HG03558 (cell line): ENCODE measurements around the gene KRT40.
"Not testable (repeated sequence)": the region's sequence is repeated elsewhere in the genome, so short reads cannot be mapped to it uniquely, and the experiment has no call there.

Experiments
- ATAC-seq: cut with Tn5 transposase; IDR thresholded peaks from one replicate; pipeline ENCODE4 v1.9.1; 2021; ENCODE audit warnings: moderate number of reproducible peaks; ENCODE audit not compliant: unreplicated experiment; ENCODE audit errors: extremely low read depth

KRT40 gene

DNA sequence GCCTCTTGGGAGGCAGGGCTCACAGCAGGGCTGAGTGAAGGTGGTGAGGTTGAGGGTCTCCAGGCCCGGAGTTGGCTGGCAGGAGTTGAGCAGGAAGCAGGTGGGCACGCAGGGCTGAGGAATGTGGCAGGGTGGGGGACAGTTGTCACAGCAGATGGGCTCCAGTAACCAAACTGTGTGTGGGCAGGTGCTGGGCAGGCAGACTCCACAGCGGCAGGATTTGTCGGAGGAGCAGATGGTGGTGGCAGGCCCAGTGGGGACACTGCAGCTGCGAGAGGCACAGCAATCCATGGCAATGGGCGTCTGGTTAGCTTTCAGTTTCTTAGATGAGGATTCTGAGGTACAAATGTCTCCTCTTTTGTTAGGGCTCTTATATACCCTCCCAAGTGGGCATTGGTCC is 15.4 kb upstream of the KRT40 start, which contains the start of gene KRTAP3-2:
TSS of gene KRTAP3-2 (minus strand) at position 344 of the 400 bp plus-strand sequence. CDS start at position 291, 53 bp downstream.
- ATAC-seq = not testable (repeated sequence)

DNA sequence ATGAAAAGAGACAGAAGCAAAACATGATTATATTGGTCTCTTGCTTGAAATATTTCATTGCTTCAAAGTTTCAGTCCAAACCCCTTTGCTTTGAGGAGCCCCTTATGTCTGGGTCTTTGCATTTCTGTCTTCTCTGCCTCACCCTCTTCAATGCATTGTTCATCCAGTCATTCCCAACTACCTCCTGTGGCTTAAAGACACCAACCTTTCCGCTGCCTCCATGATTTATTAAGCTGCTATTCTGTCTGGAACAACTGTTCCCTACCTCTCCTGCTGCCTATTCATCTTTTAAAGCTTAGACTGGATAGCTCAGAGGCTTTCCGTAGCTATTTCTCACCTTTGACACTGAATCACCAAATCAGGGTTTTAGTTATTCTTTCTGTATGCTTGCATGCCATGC is 13.2 kb upstream of the KRT40 start:
- no peak for ATAC-seq

DNA sequence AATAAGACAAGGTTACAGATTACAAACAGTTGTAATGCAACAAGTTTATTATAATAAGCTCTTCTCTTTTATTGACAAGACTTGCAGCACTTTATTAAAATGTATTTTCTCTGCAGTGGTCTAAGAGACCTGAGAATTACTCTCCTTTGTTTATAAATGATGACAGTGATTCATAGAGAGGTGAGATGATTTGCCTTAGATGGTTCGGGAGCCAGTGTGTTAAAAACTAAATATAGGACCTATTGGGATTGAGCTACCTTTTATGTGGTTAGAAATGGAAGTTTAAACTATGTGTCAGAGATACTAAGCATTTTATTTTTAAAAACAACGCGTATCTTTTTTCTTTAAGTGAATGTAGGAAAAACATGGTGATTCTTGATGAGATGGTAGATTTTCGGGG is 12.7 kb upstream of the KRT40 start:
- ATAC-seq = no peak

DNA sequence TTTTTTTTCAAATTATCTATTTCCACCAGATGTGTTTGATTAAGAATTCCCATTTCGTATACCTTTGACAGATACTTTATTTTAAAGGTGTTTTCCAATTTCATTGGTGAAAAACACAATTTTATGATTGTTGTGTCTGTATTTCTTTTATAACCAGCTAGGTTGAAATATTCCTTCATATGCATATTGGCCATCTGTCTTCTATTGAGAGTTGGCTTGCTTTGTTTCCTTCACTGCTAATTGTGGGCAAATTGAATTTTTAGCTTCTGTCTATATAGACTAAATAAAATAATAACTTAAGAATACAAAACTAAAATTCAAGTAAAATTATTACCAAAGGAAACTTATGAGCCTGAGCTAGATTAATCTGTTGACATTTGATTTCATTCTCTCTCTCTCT is 11.0 kb upstream of the KRT40 start:
- no peak for ATAC-seq

DNA sequence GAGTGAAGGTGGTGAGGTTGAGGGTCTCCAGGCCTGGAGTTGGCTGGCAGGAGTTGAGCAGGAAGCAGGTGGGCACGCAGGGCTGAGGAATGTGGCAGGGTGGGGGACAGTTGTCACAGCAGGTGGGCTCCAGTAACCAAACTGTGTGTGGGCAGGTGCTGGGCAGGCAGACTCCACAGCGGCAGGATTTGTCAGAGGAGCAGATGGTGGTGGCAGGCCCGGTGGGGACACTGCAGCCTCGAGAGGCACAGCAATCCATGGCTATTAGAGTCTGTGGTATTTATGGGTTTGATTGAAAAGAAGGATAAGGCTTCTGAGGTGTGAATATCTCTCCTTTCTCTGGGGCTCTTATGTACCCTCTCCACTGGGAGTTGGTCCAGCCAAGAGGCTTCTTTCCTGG is 9.7 kb upstream of the KRT40 start, which contains the start of gene KRTAP3-3:
TSS of gene KRTAP3-3 (minus strand) at position 326 of the 400 bp plus-strand sequence. CDS start at position 259, 67 bp downstream.
- ATAC-seq = no peak

DNA sequence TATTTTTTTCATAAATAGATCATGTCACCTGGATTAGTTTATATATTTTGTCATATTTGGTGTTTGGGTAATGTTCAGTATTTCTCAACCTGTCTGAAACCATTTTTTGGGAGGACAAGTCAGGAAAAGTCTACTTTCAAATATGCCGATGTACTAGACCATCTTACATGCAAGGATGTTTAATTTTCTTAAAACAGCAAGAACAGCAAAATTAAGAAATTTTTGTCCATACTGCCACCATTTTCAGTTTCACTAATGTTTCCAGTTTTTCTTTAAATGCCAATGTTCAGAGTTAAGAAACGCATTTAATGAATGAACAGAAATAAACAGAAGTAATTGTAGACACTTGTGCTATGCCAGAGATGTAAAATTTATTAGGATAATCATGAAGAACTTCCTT is 9.0 kb upstream of the KRT40 start:
- no peak for ATAC-seq

DNA sequence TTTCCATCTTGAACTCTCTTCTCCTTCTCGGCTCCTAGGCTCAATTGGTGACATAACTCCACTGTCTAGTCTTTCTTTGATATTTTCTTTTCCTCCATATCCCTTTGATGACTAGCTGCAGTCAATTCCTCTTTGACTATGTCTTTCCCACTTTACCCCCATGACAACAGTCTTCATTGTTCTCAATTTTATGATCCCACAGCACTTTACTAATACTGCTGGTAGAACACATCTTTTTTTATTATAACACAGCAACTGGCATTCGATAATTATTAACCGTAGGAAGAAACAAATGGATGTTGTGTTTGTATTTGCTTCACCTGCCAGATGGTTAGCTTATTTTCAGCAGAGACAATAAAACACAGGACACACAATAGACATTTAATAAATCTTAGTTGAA is 8.5 kb upstream of the KRT40 start:
- no peak for ATAC-seq

DNA sequence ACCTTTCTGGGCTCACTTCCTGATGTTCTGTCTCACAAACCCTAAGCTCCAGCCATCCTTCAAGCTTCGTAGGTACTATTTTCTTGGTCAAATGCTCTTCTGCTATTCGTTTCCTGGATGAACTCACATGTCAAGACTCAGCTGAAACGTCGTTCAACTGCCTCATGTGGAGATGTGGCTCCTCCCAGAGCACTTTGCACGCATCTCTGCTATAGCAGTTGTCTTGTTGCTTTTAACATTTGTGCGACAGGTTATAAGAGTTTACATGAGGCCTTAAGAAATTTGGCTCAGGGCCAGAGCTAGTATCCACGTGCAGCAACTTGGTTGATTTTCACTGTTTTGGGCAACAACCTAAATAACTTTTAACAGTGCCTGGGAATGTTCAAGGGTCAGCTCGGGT is 2.8 kb upstream of the KRT40 start:
- ATAC-seq = no peak

DNA sequence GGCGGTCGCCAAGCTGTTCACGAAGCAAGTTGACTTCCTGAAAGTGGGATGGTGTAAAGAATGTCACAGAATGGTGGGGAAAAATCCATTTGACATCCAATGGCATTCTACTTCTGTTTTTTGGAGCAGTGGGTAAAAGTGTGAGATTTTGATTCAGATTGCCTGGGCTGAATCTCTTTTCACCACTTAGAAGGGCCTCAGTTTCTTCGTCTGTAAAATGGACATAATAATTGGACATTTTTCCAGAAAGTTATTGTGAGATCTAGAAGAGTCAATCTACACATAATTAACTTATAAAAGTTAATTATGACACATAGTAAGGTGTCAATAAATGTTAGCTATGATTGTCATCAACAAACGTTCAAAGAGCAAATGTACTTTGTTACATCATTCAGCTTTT is 3.0 kb downstream of the KRT40 start:
- no peak for ATAC-seq

DNA sequence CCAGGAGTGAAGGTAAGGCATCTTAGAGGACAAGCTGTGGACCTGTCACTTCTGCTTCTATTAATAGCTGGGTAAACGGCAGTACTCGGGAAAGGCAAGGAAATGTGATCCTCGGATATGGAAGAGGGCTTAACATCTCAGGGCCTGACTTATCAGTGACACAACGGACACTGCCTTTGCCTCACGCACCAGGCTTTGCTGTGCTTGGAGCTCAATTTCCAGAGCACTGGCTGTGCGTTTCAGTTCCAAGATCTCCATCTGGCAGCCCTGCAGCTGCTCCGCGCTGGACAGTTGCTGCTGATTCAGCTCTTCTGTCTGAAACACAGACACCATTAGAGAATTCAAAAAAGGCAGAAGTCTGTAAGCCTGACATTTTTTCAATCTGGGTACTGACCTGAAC is 3.5 kb downstream of the KRT40 start:
- ATAC-seq = no peak

DNA sequence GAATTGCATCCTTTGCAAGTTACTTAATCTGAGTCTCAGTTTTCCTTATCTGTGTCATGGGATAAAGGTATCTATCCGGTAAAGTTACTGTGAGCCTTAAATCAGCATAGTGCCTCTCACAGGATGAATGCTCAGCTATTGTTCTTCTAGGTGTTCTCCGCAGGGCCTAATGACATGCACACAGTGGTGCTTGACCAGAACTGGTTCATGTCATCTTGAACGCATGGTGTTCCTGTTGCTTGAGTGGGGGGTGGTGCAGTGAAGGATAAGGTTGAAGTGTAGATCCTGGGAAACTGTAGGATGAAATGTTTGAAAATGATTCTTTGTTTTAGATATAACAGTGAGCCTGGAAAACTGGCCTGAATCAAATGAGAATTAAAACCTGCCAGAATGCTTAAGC is 4.0 kb downstream of the KRT40 start:
- ATAC-seq = no peak

DNA sequence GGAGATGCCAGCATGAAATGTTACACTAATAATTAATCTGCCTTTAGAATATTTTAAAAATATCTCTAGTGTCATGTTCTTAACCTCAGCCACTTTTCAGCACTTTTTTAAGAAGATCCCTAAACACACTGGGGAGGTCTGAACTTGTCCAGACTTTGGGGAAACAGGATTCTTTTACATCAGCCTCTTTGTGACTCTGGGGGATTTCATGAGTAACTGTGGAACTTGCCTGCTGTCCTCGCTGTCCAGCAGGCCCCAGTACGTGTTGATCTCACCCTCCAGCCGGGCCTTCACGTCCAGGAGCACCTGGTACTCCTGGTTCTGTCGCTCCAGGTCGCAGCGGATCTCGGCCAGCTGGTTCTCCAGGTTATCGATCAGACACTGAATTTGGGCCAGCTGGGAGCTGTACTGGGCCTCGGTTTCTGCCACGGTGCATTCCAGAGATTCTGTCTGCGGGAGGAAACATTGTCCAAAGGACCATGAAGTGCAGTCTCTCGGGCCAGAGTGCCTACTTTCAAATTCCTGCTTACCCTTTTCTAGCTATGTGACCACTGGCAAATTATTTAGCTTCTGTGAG is 5.5 kb downstream of the KRT40 start:
- no peak for ATAC-seq

DNA sequence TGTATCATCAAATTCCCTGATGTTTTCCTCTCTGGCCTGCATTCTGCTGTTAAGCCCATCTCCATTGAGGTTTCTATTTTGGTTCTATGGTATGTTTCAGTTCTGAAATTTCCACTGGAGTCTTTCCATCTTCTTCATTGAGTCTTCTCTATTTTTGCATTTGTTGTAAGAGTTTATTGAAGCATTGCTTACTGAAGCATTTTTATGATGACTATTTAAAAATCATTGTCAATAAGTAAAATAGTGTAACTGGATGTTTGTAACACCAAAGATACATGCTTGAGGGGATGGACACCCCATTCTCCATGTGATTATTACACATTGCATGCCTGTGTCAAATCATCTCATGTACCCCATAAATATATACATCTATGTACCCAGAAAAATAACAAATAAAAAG is 8.6 kb downstream of the KRT40 start:
- ATAC-seq = no peak

DNA sequence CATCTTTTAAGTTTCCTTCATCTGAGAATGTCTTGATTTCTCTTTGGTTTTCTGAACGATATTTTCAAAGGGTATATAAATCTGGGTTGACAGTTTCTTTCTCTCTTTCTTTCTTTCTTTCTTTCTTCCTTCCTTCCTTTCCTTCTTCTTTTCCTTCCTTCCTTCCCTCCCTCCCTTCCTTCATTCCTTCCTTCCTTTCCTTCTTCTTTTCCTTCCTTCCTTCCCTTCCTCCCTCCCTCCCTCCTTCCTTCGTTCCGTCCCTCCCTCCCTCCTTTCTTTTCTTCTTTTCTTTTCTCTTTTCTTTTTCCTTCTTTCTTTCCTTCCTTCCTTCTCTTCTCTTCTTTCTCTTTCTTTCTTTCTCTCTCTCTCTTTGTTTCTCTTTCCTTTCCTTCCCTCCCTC is 9.8 kb downstream of the KRT40 start:
- no peak for ATAC-seq

DNA sequence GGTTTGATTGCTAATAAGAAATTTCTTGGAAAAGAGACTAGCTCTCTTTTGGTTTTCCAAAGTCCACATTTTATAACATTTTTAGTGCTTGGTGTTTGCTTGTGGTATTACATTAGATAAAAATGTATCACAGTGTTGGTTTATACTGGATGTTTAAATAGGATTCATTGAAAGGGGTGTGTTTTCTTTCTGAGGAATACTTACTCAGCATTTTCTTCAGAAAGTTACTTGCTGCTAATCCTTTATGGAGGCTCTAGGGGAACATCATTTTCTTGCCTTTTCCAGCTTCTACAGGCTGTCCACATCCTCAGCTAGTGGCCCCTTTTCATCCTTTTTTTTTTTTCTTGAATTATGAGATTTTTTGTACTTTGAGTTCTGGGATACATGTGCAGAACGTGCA is 16.5 kb downstream of the KRT40 start:
- ATAC-seq = no peak

DNA sequence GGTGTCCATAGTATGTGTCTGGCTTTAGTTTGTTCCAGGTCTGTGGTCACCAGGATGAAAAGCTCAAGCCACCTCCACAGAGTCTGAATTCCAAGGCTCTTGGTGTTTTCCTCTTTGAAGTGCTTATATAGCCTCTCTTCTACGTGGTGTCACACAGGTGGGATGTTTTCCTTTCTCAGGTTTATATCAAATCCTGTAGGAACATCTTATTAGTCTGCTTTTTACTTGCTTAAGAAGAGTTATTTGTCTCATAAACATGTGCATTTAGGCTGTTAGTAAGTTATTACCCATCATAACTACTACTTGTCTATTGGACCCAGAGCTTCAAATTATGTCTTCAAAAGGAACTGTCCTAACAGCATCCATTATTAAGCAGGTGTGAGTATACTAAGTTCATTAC is 17.3 kb downstream of the KRT40 start, which contains the start of gene KRT39:
TSS of gene KRT39 (minus strand) at position 101 of the 400 bp plus-strand sequence. CDS start at position 9, 92 bp downstream.
- ATAC-seq = no peak

DNA sequence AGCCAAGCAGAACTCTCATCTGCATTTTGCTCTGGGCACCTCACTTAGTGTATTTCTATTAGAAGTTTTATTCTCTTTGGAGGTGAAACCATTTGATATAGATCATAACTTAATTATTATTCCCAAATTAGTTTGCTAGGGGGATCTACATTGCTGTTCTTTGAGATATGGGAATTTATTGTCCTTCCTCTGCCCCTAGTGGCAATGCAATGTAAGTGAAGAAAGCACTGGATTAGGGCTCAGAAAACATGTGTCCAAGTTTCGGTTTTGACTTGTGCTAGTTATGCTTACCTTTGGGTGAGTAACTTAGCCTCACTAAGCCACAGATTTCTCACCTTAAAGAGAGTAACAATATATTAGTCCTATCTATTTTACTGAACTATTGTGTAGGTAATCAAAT is 20.3 kb downstream of the KRT40 start:
- ATAC-seq = no peak

DNA sequence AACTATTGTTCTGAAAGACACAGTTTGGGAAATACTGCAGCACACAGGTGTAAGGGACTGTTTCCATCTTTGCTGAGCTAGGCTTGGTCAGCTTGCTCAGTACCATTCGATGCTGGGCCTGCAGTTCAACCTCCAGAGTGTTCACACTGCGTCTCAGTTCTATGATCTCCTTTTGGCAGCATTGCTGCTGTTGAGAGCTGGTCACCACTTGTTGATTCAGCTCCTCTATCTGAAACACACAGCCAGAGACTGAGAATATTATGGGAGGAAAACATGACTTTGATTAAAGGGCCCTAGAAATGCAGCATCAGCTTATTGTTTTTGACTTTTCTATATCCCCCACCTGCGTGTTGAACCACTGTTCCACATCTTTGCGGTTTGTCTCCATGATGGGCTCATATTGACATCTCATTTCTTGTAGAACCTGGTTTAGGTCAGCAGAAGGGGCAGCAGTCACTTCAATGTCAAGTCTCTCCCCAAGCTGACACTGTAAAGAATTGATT is 22.0 kb downstream of the KRT40 start:
- no peak for ATAC-seq

DNA sequence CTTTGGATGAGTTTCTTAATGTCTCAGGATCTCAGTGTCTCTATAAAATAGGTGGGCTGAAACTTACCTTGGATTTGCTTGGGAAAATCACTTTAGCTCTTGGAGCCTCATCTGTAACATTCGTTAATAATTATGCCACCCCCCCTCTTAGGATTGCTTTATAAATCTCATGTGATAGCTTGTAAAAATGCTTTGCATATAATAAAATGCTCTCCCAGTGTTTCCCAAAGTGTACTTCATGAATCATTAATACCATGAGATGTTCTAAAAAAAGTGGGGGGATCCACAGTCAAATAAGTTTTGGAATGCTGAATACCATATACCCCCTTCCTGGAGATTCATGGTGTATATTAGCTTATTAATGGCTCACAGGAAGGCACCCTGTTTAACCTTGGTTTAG is 22.5 kb downstream of the KRT40 start:
- ATAC-seq = no peak

DNA sequence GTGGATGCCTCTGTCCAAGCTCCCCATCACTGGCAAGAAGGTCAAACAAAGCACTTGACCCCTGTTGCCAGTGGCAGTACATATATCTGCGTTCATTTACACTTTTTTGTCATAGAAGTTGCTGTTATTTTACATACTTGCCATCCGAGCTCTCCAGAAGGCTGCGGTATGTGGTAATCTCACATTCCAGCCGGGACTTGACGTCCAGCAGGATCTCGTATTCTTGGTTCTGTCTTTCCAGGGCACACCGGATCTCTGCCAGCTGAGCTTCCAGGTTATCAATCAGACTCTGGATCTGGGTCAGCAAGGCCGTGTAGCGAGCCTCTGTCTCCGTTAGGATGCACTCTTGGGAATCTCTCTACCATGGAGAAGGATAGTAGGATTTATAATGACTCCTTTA is 24.0 kb downstream of the KRT40 start:
- no peak for ATAC-seq

DNA sequence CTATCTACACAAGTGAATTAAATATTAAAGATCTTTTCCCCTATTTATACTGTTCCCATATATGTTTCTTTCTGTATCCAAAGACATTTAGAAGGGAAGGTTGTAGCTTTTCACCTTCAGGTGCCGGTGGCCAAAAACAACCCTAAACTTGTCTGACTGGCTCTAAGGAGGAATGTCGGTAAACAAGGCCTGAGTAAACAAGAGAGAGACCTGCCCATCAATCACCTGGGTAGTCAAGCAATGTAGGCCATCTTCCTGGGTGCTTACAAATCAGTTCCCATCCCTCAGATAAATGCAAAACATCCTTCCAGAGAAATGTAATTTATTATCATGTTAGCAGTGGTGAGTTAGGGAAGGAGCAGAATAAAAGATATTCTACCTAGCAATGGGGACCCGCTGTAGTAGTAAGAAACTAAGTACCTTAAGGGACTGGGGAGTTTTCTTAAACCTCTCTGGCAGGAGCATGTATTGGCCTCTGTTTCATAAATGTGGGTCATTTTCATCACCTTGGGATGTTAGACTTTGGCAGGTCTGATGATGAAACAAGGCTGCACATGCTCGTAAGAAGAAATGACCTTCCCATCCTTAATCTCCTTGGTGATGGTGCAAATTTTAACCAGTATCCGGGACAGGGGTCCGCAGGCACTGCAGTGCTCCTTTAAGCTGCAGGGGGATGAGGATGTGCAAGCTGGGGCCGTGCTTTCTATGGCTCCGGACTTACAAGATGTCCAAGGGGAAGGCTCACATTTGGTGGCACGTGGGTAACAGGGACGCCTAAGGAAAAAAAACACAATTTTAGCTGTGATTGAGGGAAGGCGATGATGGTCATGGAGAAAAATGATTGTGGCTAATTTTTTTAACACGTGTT is 25.8 kb downstream of the KRT40 start:
- ATAC-seq = no peak
